Endothelial cell (in vitro differentiated cells): ENCODE results near the gene PIF1. TPM values are rescaled to one million over a fixed set of nuclear protein-coding genes. Genes with fewer than 3 reads are reported as not detected.

ENCODE experiments used
- DNase-seq: peaks from one replicate; pipeline ENCODE4 v3.0.0; 2021; ENCODE audit warnings: low spot score
- H3K27ac Mint-ChIP-seq: one replicate; pipeline ENCODE4 v1.8.0; 2021; ENCODE audit warnings: mixed read lengths, inconsistent platforms; ENCODE audit not compliant: unreplicated experiment
- H3K27me3 Mint-ChIP-seq: one replicate; pipeline ENCODE4 v1.8.0; 2021; ENCODE audit warnings: mild to moderate bottlenecking, moderate library complexity, mixed read lengths, inconsistent platforms; ENCODE audit not compliant: unreplicated experiment
- H3K36me3 Mint-ChIP-seq: one replicate; pipeline ENCODE4 v1.8.0; 2021; ENCODE audit warnings: mild to moderate bottlenecking, low read depth, mixed read lengths, inconsistent platforms; ENCODE audit not compliant: unreplicated experiment
- H3K4me1 Mint-ChIP-seq: one replicate; pipeline ENCODE4 v1.8.0; 2021; ENCODE audit warnings: mild to moderate bottlenecking, mixed read lengths, inconsistent platforms; ENCODE audit not compliant: unreplicated experiment
- H3K4me3 Mint-ChIP-seq: one replicate; pipeline ENCODE4 v1.8.0; 2021; ENCODE audit warnings: mild to moderate bottlenecking, mixed read lengths, inconsistent platforms; ENCODE audit not compliant: unreplicated experiment
- H3K9me3 Mint-ChIP-seq: one replicate; pipeline ENCODE4 v1.8.0; 2021; ENCODE audit warnings: mixed read lengths, inconsistent platforms; ENCODE audit not compliant: unreplicated experiment
- CTCF ChIP-seq: fragments of 200-600 bp; sonication (generic); IDR thresholded peaks from one replicate; pipeline ENCODE4 v1.5.0; 2021; ENCODE audit warnings: antibody characterized with exemption; ENCODE audit not compliant: unreplicated experiment
- total RNA-seq: library from RNA; stranded (reverse); fragmentation: NEBNext Ultra II Directional; extraction: Animal tissue kit (Norgen Biotek cat#: 25700); gene quantifications from one replicate; pipeline ENCODE4 v1.2.1, GENCODE V29; 2021; ENCODE audit not compliant: unreplicated experiment

PIF1 gene
- total RNA-seq, 1 donor from 2014 or later = 4.8 TPM

- Mint-ChIP-seq H3K4me3 (peak overlapping the region; percentile 100), H3K27me3 (peaks cover 22% of the 10 kb centered on the region), H3K9me3 (no peaks in the 10 kb centered on the region), H3K27ac (peak overlapping the region; percentile 82), H3K36me3 (peaks cover 18% of the 10 kb centered on the region), H3K4me1 (peaks cover 50% of the 10 kb centered on the region)
- peak; percentile 26 for DNase-seq
- TF ChIP-seq CTCF = no peak
Observed at GRCh38 chr15:64845183-64845611, 19.8 kb upstream of the PIF1 start.

- peaks cover 24% of the 10 kb centered on the region for H3K27me3 Mint-ChIP-seq
- TF ChIP-seq CTCF = no peak
- no peaks in the 10 kb centered on the region for H3K9me3 Mint-ChIP-seq
- H3K4me1 Mint-ChIP-seq = peaks cover 52% of the 10 kb centered on the region
- H3K36me3 Mint-ChIP-seq = peaks cover 18% of the 10 kb centered on the region
- H3K4me3 Mint-ChIP-seq = peak overlapping the region; percentile 100
- H3K27ac Mint-ChIP-seq = peak overlapping the region; percentile 82
- DNase-seq = no peak
Observed at GRCh38 chr15:64844576-64845145, 19.2 kb upstream of the PIF1 start.

- TF ChIP-seq CTCF = no peak
- Mint-ChIP-seq H3K4me1 (peaks cover 52% of the 10 kb centered on the region), H3K27ac (peak overlapping the region; percentile 79), H3K36me3 (peaks cover 18% of the 10 kb centered on the region), H3K27me3 (peaks cover 25% of the 10 kb centered on the region), H3K4me3 (peak overlapping the region; percentile 100), H3K9me3 (no peaks in the 10 kb centered on the region)
- DNase-seq = no peak
Observed at GRCh38 chr15:64843991-64844390, 18.5 kb upstream of the PIF1 start.

GRCh38 chr15:64842986-64843561 lies 17.6 kb upstream of the PIF1 start:
- no peaks in the 10 kb centered on the region for H3K9me3 Mint-ChIP-seq
- no peak for TF ChIP-seq CTCF
- DNase-seq = peak; percentile 32

More at GRCh38 chr15:64842986-64843561, 17.6 kb upstream of the PIF1 start:
- Mint-ChIP-seq H3K27ac (peak overlapping the region; percentile 24), H3K4me1 (peaks cover 47% of the 10 kb centered on the region), H3K27me3 (peaks cover 27% of the 10 kb centered on the region), H3K4me3 (peak overlapping the region; percentile 100), H3K36me3 (peaks cover 15% of the 10 kb centered on the region)
